Smooth muscle cell (in vitro differentiated cells): ENCODE results near the gene MICALL2. TPM values are rescaled to one million over a fixed set of nuclear protein-coding genes. Genes with fewer than 3 reads are reported as not detected.

ENCODE experiments used
- DNase-seq: peaks from one replicate; lab custom pipeline; 2025; ENCODE audit not compliant: unreplicated experiment; lab: John Stamatoyannopoulos, UW
- H2AFZ ChIP-seq: fragments of 200-600 bp; sonication (generic); 2 replicates; pipeline ENCODE4 v1.6.0; 2016; ENCODE audit warnings: antibody characterized with exemption, low read depth, mild to moderate bottlenecking
- H3F3A ChIP-seq: fragments of 200-600 bp; sonication (generic); 2 replicates; pipeline ENCODE4 v1.6.0; 2017; ENCODE audit warnings: antibody characterized with exemption, low read depth
- H3K27ac ChIP-seq: fragments of 200-600 bp; sonication (generic); 2 replicates; pipeline ENCODE4 v1.5.1; 2016; ENCODE audit warnings: low read depth, mild to moderate bottlenecking
- H3K27me3 ChIP-seq: fragments of 200-600 bp; sonication (generic); 2 replicates; pipeline ENCODE4 v1.6.1; 2016; ENCODE audit warnings: low read depth, mild to moderate bottlenecking
- H3K36me3 ChIP-seq: fragments of 200-600 bp; sonication (generic); 2 replicates; pipeline ENCODE4 v1.5.1; 2016; ENCODE audit warnings: low read depth
- H3K4me1 ChIP-seq: fragments of 200-600 bp; sonication (generic); 2 replicates; pipeline ENCODE4 v1.5.1; 2016; ENCODE audit warnings: low read depth
- H3K4me2 ChIP-seq: fragments of 200-600 bp; sonication (generic); 2 replicates; pipeline ENCODE4 v1.6.0; 2016; ENCODE audit warnings: mild to moderate bottlenecking
- H3K4me3 ChIP-seq: fragments of 200-600 bp; sonication (generic); 2 replicates; pipeline ENCODE4 v1.5.1; 2016; ENCODE audit warnings: mild to moderate bottlenecking
- H3K79me2 ChIP-seq: fragments of 200-600 bp; sonication (generic); 2 replicates; pipeline ENCODE4 v1.6.0; 2016; ENCODE audit warnings: low read depth, mild to moderate bottlenecking
- H3K9ac ChIP-seq: fragments of 200-600 bp; sonication (generic); 2 replicates; pipeline ENCODE4 v1.6.0; 2016; ENCODE audit warnings: low read depth
- H3K9me3 ChIP-seq: fragments of 200-600 bp; sonication (generic); replicated peaks from 2 replicates; pipeline ENCODE4 v1.5.1; 2016; ENCODE audit warnings: low read depth
- H4K20me1 ChIP-seq: fragments of 200-600 bp; sonication (generic); 2 replicates; pipeline ENCODE4 v1.6.0; 2016; ENCODE audit warnings: low read depth
- CTCF ChIP-seq: fragments of 200-600 bp; sonication (generic); IDR thresholded peaks from 2 replicates; pipeline ENCODE4 v1.5.1; 2017; ENCODE audit warnings: borderline replicate concordance, mild to moderate bottlenecking, antibody characterized with exemption; ENCODE audit not compliant: insufficient read depth, poor library complexity, severe bottlenecking
- WGBS: methylation state at CpG from one replicate; pipeline ENCODE4 v1.1.7; 2016; ENCODE audit warnings: low lambda C conversion rate; 5-methylcytosine and 5-hydroxymethylcytosine counted together
- polyA plus RNA-seq: library from polyadenylated mRNA; unstranded; fragments of >200 nt; fragmentation: Nextera tagmentation; extraction: Ambion mirVana; gene quantifications from 2 replicates; pipeline ENCODE4 v1.2.1, GENCODE V29; 2016
- total RNA-seq: library from RNA; depleted of rRNA; stranded (reverse); fragments of >200 nt; gene quantifications from 2 replicates; pipeline ENCODE4 v1.2.3, GENCODE V29; 2014

MICALL2 gene
- total and polyA plus RNA-seq, 2 experiments from 2014 or later = 4.2 to 18.9 TPM

- peaks cover 16% of the 10 kb centered on the region for H3K4me1 ChIP-seq
- TF ChIP-seq CTCF = no peak
- no peak for DNase-seq
- H3K36me3 ChIP-seq = no peaks in the 10 kb centered on the region
- H3K9ac ChIP-seq = no peak overlapping the region
- H3K9me3 ChIP-seq = no peaks in the 10 kb centered on the region
- no peak overlapping the region for H2AFZ ChIP-seq
- peak overlapping the region; percentile 8 for H3K27ac ChIP-seq
- peaks cover 3% of the 10 kb centered on the region for H3F3A ChIP-seq
- H4K20me1 ChIP-seq = peaks cover 29% of the 10 kb centered on the region
- H3K4me2 ChIP-seq = peak overlapping the region; percentile 79
- H3K79me2 ChIP-seq = peaks cover 24% of the 10 kb centered on the region
- 60% methylated on average over 20 of the region's 30 CpGs for WGBS
- H3K4me3 ChIP-seq = peak overlapping the region; percentile 56
- H3K27me3 ChIP-seq = no peaks in the 10 kb centered on the region
Observed at GRCh38 chr7:1459920-1460820, 900 bp upstream of the MICALL2 start.

- Histone ChIP-seq H3K4me3 (peak overlapping the region; percentile 91), H3K27me3 (no peaks in the 10 kb centered on the region), H3K36me3 (no peaks in the 10 kb centered on the region), H3K79me2 (peaks cover 24% of the 10 kb centered on the region), H3K4me2 (peak overlapping the region; percentile 99), H3K4me1 (peaks cover 16% of the 10 kb centered on the region), H3K27ac (peak overlapping the region; percentile 93), H2AFZ (no peak overlapping the region), H3K9ac (no peak overlapping the region), H4K20me1 (peaks cover 35% of the 10 kb centered on the region), H3K9me3 (no peaks in the 10 kb centered on the region), H3F3A (peaks cover 3% of the 10 kb centered on the region)
- TF ChIP-seq CTCF = no peak
- WGBS = under 1% methylated on average over 17 of the region's 35 CpGs
- peak; percentile 99 for DNase-seq
Observed at GRCh38 chr7:1459512-1459892, 232 bp upstream of the MICALL2 start.

GRCh38 chr7:1457949-1458682, 1.2 kb downstream of the MICALL2 start:
- no peak for TF ChIP-seq CTCF
- H3F3A ChIP-seq = peaks cover 3% of the 10 kb centered on the region
- no peaks in the 10 kb centered on the region for H3K36me3 ChIP-seq
- H3K9me3 ChIP-seq = no peaks in the 10 kb centered on the region
- H2AFZ ChIP-seq = no peak overlapping the region
- WGBS = 71% methylated on average over 23 of the region's 23 CpGs
- H3K4me2 ChIP-seq = peak overlapping the region; percentile 99
- peak overlapping the region; percentile 93 for H3K27ac ChIP-seq
- H3K4me3 ChIP-seq = peak overlapping the region; percentile 91
- no peaks in the 10 kb centered on the region for H3K27me3 ChIP-seq
- peaks cover 48% of the 10 kb centered on the region for H4K20me1 ChIP-seq
- H3K9ac ChIP-seq = peak overlapping the region; percentile 94
- H3K79me2 ChIP-seq = peaks cover 24% of the 10 kb centered on the region
- peaks cover 16% of the 10 kb centered on the region for H3K4me1 ChIP-seq
- DNase-seq = no peak
